HG03378 (cell line): ENCODE measurements around the gene CTSV.
A peak's percentile ranks its signal among the peaks of the same experiment; 100 is the strongest.
"Not testable (repeated sequence)": the region's sequence is repeated elsewhere in the genome, so short reads cannot be mapped to it uniquely, and the experiment has no call there.

ENCODE experiments used
- ATAC-seq: cut with Tn5 transposase; IDR thresholded peaks from one replicate; pipeline ENCODE4 v1.9.1; 2021; ENCODE audit warnings: mild to moderate bottlenecking, moderate library complexity; ENCODE audit not compliant: unreplicated experiment

Gene CTSV

DNA sequence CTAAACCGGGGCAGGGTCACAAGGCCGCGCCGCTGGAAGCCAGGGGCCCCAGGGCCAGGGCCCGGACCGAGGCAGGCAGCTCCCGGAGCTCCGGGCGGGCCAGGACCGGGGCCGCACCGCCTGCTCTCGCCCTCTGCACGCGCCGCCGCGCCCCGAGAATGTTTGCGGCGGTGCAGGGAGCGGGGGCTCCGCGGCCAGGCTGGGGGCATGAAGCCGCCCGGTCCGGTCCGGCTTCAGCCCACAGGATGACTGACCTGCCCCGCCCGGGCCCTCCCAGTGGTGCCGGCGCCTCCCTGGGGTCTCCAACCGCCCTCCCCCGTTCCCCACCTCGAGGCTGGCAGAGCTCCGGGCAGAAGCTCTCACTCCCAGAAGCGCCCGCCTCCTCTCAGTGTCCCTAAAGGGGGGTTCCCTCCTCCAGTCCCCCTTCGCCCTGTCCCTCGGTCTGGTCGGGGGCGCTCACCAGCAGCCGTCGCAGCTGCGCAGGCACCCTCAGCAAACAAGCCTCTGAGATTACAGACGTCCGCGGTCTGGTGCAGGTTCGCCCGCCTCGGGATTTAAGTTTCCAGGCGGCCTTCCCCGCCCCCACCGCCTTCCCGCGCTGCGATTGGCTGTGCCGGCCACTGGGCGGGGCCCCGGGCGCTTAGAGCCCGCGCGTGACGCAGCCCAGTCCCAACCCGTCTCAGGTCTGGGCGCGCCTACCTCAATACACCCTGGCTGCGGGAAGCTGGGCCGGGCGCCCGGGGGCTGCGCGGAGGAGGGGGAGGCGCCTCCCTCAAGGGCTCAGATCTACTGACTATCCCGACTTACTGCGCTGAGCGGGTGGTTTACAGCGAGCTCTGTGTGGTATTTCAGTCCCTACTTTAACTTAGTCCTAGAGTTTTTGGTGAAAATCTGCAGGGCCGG lies at the start of gene CTSV:
Gene CTSV, minus strand, starts transcription at position 532 of the 903 bp plus-strand sequence. CDS start 1,099 bp downstream, outside the sequence.
- ATAC-seq: peak; percentile 90

- ATAC-seq: not testable (repeated sequence)
These were observed 48.8 kb upstream of the CTSV start for GRCh38 chr9:97087668-97088215.

- ATAC-seq: not testable (repeated sequence)
These were observed 45.6 kb upstream of the CTSV start for GRCh38 chr9:97084562-97084991.

GRCh38 chr9:97078362-97078761 lies 39.4 kb upstream of the CTSV start:
- ATAC-seq: no peak

GRCh38 chr9:97077452-97078295 lies 38.7 kb upstream of the CTSV start:
- ATAC-seq: no peak

DNA sequence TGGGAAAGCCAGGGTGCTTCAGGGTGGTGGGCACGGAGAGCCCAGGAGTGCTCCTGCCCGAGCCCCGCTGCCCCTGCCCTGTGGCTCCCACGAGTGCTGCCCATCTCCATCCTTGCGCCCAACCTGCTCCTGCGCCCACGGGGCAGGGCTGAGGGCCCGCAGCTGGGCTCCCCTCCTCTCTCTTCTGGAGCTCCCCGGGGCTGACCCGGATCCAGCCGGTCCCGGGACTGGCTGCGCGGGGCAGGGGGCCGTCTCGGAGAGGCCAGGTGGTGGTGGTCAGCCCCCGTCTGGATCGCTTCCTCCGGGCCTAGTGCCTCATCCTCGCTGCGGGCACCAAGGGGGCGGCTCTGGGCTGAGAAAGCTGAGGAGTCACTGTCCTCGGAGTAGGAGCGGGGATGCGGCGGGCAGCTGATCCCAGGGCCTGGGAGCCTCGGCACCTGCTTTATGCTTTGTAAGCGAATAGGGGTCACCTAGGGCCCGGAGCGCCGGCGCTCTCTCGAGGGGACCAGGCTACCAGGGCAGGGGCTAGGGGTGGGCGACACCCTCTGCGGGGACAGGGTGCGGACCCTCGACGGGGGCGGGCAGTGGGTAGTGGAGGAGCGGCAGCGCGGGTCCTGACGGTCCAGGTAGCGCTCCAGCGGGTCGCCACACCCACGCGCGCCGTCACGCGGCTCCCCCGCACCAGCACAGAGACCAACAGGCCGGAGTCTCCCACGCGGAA lies 37.9 kb upstream of the CTSV start:
- ATAC-seq: not testable (repeated sequence)

- no peak for ATAC-seq
These were observed 37.3 kb upstream of the CTSV start for GRCh38 chr9:97076238-97076637.

DNA sequence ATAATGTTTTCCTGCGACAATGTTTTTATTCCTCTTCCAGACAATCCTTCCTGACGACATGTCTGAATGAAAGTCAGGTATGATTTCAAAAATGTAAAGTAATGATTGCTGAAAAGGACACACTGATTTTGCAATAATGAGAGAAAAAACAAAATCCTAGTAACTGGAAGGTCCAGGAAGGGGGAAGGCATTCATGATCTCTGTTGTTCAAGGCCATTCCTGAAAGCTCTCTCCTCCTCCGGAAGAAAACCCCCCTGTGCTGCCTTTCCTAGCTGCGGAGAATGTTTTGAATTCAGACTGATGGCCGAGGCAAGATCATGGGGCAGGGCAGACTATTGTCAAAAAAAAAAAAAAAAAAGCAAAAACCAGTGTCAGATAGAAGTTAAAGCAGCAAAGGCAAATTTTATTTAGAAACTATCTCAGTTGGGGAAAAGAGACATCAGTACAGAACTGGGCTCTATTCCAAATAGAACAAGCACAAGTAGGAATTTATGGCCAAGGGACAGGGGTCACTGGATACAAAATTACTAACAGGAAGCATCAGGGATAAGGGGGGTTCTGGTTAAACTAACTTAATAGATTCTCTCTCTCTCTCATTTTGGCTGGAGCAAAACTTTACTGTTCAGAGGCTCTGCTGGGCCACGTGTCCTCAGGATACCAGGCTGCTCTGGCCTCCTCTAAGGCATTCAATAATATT lies 36.5 kb upstream of the CTSV start:
- no peak for ATAC-seq

DNA sequence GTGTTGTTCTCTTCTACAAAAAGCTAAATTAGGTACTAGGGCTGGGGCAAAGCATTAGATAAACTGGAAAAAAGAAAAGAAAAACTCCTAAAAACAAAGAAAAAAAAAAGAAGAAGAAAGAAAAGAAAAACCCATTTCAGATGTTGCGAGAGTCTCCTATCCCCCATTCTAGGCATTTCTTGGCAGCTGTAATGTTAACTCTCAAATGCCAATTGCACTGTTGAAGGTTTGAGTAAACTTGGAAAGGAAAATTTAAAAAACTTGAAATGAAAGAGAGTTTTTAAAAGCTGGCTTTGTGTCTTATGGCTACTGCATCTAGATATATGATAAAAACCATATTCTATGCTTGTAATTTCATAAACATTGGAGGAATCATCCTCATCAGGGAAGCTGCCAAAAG lies 34.6 kb upstream of the CTSV start:
- no peak for ATAC-seq

DNA sequence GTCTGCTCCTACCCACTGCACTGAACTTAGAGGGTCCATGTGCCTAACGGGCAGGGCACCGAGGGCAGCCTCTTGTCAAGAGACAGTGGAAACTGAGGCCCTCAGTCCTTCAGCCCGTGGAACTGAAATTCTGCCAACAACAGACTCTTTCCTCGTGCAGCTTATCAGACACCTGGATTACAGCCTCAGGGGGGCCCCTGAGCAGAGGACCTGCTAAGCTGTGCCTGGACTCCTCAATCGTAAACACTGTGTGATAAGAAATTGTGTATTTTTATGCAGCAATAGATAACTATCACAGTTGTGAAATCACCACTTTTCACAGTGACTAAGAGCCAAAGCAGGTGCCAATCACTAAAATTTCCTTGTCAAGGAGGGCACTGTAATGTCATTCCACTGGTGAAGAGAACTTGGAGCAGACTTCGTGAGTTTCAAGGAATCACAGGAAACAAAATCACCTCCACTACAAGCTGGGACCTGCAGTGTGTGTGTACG lies 33.4 kb upstream of the CTSV start:
- ATAC-seq: no peak

DNA sequence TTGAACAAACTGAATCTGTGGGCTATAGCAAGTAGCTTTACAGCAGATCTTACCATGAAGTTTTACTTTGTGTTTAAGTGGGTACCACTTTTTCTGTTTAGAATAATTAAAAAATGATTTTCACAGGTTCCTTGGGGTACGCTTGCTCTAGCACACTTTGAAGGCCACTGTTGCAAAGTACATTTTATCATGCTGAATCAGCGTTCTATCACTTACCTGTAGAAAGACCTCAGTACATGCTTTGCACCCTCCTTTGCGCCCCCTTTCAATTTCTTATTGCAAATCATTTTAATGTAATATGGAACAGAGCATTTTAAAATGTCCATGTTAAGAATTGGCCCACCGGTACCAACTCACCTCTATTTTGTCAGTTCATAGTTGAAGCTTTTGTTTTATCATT lies 31.4 kb upstream of the CTSV start:
- ATAC-seq: not testable (repeated sequence)

- no peak for ATAC-seq
These were observed 28.5 kb upstream of the CTSV start for GRCh38 chr9:97067490-97067889.

DNA sequence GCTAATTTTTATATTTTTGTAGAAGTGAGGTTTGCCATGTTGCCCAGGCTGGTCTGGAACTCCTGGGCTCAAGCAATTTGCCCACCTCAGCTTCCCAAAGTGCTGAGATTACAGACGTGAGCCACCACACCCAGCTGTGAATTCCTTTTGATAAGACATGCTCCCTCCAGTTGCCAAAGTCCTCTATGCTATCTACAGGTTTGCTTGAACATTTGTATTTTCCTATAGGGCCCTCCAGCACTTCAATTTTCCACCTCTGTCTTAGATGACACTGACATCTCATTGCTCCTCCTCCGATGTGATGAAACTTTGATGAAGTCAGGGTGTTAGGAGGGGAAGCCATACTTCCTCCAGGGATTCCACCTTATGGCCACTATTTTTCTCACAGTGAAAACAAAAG lies 25.2 kb upstream of the CTSV start:
- no peak for ATAC-seq

DNA sequence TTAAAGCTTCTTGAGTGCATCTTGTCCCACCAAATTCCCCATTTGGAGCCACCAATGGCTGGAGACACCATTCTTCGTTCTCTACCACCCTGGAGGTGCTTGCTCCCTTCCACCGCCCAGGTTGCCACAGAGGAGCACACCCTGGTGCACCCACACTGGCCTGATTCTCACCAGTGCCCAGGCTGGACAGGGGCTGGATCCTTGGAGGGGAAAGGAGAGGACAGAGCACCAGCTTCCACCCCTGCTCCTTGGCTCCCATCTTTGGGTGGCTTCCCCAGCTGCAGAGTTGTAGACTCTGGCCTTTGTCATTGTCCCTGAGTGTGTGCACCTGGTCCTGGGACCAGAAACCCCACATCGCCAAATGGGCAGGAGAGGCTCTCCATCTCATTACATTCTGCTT lies 21.9 kb upstream of the CTSV start:
- no peak for ATAC-seq

DNA sequence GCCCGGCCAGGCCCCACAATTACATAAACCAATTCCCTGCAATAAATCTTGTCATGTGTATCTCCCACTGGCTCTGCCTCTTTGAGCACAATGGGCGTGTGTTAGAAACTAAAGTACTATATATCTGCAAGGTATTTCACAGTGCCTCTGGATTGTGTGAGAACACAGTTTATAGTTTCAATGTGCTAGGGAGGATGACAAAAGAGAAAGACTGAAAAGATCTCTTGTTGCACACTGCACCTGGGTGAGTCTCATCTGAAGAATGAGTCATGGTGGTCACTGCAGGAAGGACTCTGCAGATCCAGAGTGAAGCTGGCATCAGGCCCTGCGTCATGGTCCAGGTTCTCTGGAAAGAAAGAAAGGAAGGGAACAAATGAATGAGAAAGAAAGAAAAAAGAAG lies 20.7 kb upstream of the CTSV start:
- no peak for ATAC-seq

GRCh38 chr9:97057651-97058050 lies 18.7 kb upstream of the CTSV start:
- ATAC-seq: no peak

- ATAC-seq: not testable (repeated sequence)
These were observed 16.9 kb upstream of the CTSV start for GRCh38 chr9:97055891-97056290.

DNA sequence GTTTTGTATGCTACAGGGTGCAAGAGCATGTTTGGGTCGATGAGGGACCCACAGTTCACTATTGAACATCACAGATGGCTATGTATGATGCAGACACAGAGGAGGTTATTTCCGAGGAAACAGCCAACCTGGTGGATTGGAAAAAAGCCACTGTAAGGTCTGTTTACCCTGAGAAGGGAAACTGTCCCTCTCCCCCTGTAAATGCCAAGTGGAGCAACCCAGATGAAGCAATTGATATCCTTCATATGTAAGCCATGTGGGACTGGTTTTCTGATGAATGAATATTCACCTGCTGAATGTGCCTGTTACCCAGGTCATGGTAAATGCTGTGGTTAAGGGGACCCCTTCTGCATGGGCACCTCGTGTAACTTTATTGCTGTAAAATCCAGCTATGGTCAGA lies 14.8 kb upstream of the CTSV start:
- ATAC-seq: no peak

GRCh38 chr9:97052735-97053134 lies 13.8 kb upstream of the CTSV start:
- no peak for ATAC-seq

GRCh38 chr9:97046228-97046627 lies 7.3 kb upstream of the CTSV start:
- ATAC-seq: no peak
